CD4-positive, alpha-beta T cell treated with Interleukin-6 for 4 hours (primary cell): ENCODE data around the gene VSTM1.
"Not testable (repeated sequence)": the region's sequence is repeated elsewhere in the genome, so short reads cannot be mapped to it uniquely, and the experiment has no call there.

Source experiments
- DNase-seq: peaks from one replicate; pipeline ENCODE4 v3.0.0-alpha.2; 2020; ENCODE audit warnings: mixed read lengths

VSTM1 gene

DNA sequence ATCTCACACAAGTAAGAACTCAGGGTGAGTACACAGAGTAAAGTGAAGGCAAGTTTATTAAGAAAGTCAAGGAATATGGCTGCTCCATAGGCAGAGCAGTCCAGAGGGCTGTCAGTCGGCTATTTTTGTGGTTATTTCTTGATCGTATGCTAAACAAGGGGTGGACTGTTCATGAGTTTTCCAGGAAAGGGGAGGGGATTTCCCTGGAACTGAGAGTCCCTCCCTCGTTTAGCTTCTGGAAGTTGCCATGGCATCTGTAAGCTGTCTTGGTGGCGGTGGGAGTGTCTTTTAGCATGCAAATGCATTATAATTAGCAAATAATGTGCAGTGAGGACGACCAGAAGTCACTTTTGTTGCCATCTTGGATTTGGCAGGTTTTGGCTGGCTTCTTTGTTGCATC lies 5.8 kb upstream of the VSTM1 start:
- DNase-seq: no peak

DNA sequence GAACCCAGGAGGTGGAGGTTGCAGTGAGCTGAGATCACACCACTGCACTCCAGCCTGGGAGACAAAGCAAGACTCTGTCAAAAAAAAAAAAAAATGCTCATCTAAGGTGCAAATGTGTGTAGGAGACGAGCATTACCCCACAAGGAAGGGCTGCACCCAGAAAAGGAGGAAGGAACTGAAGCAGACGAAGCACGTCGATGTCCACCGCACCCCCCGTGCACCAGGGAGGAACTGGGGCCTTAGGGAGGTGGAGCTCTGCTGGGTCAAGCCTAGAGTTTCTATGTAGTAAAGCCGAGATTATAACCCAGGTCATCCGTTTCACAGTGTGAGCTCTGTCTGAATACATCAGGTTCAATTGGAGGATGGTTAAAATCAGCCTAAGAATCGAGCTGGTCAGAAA lies 1.1 kb downstream of the VSTM1 start:
- no peak for DNase-seq

DNA sequence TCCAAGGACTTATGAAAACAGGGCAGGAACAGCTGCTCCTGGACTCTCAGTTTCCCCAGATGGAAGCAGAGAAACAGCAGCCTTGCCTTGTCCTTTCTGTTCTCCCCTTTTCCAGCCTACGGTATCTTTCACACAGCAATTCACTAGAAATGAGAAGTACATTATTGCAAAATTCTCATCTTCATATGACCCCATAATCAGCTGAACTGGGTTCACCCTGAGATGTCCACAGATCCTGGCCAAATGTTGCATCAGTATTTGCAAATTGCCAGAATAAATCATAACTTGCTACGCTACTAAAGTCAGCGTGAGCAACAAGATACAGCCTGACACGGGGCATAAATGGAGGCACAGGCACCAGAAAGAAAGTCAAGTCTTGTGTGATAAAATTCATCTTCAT lies 16.1 kb downstream of the VSTM1 start:
- DNase-seq: no peak

GRCh38 chr19:54045771-54046170 lies 17.9 kb downstream of the VSTM1 start:
- DNase-seq: no peak

DNA sequence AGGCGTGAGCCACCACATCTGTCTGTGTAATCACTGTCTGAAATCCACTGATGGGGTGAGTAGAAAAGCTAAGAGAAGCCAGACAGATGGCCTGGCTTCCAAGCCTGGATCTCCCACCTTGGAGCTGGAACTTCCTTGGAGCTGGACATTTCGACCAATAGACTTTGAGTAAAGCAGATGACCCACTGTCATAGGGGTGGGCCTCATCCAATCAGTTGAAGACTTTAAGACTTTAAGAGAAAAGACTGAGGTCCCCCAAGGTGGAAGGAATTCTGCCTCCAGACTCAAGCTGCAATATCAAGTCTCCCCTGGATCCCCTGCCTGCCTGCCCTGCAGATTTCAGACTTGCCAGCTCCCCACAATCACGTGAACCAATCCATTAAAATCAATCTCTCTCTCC lies 20.7 kb downstream of the VSTM1 start:
- DNase-seq: no peak

DNA sequence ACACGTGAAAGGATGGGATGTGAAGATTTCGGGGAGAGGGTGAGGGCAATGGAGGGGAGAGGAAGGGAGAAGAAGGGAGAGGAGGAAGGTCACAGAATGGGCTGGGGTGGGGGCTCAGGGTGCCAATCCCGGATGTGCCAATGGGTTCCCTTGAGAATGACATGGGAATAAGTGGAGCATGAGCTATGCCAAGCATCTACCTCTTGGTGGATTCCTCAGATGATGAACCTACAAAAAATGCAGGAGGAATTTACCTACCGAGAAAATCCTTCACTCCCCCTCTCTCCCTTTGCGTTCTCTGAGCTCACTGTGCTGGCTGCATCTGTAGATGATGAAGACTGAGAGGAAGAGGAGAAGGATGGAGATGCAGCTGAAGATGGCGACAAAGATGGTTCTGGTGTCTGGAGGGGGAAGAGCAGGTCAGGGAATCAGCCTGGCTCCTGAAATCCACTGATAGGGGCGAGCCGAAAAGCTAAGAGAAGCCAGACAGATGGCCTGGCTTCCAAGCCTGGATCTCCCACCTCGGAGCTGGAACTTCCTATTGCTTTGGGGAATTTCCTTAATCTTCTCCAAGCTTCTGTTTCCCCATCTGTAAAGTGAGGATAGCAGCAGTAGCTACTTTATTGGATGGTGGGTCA lies 21.6 kb downstream of the VSTM1 start:
- no peak for DNase-seq

- no peak for DNase-seq
Measured at GRCh38 chr19:54040003-54040402, 23.7 kb downstream of the VSTM1 start.

GRCh38 chr19:54036542-54036941 lies 27.2 kb downstream of the VSTM1 start:
- not testable (repeated sequence) for DNase-seq

DNA sequence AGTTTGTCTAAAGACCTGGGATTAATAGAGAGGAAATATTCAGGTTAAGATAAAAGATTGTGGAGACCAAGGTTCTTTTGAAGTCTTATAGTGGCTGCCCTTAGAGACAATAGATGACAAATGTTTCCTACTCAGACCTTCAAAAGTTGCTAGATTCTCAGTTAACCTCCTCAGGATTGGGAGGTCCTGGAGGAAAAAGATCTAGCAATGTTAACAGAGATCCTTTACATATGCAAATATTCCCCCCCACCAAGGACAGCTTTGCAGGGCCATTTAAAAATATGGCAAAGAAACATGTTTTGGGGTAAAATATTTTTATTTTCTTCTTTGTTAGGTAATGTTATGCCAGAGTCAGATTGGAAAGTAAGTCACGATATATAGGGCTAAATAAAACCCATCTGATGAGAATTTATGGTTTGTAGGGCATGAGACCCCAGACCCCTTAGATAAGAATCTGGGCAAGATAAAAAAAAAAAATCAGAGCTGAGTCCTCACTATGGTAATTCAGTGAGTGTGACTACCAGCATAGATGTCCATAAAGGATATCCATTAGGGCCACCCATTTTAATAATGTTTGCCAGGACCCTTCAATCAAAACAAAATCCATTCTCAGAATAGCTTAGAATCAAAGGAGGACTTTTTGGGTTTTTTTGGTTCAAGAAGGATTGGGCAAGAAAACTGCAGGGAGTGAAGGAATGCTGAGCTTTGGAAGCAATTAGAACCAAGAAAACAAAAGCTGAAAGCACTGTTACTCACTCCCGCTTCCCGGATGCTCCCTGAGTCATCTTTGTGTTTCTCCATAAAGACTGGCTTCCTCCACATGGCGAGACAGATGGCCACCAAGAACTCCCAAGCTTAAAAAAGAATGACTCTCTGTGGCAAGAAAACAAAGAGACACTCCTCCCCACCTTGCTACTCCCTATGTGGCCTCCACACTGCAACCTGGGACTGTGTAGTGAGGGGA lies 28.2 kb downstream of the VSTM1 start:
- no peak for DNase-seq

DNA sequence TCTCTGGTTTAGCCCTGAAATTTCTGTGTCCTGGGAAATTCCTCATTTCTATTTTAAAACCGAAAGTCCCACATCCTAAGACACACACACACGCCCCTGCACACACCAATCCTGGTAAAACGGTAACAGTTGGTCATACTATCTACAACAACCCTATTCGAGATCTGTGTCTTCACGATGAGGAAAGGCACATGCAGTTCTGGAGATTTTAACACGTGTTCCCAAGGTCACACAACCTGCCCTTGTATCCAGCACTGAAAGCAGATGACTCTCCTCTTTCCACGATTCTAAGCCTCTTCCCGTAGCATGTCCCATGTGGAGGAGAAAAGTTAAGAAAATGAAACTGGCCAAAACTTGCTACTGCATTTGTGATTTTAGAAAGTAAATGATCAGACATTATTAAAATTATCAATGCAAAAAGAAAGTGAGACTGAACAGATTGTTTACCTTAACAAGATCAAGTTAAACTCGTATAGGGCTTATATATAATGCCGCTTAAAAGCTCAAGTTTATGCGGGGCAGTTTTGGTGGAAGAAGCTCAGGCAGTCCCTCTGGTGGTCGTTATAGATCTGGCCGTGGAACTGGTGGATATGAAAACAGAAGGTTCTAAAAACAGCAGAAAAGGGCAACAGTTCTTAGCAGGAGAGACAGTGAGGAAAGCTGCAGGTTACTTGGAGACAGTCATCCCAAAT lies 32.7 kb downstream of the VSTM1 start:
- DNase-seq: no peak

DNA sequence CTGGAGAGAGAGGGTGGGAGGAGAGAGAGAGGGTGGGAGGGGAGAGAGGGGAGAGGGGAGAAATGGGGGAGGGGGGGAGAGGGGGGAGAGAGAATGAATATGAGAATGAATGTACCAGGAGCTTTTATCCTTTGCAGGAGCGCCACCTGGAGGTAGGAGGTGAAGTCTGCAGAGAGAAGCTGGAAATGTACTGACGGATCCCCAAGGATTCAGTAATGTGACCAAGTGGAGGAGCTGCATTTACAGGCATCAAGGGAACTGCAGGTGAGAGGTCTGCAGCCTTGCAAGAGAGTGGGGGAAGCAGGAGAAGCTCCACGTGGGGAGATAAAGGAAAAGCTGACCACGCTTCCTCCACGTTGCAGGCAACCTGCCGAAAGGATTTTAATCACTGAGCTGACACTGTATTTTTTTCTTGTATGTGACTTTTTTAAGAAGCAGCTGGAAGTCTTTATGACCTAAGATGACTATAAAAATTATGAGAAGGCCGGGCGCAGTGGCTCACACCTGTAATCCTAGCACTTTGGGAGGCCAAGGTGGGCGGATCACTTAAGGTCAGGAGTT lies 33.7 kb downstream of the VSTM1 start:
- DNase-seq: peak; percentile 65

DNA sequence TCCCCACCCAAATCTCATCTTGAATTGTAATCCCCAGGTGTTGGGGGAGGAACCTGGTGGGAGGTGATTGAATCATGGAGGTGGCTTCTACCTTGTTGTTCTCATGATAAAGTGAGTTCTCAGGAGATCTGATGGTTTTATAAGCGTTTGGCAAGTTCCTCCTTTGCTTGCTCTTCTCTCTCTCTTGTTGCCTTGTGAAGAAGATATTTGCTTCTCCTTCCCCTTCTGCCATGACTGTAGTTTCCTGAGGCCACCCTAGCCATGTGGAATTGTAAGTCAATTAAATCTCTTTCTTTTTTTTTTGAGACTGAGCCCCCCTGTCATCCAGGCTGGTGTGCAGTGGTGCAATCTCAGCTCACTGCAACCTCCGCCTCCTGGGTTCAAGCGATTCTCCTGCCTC lies 34.4 kb downstream of the VSTM1 start:
- no peak for DNase-seq

DNA sequence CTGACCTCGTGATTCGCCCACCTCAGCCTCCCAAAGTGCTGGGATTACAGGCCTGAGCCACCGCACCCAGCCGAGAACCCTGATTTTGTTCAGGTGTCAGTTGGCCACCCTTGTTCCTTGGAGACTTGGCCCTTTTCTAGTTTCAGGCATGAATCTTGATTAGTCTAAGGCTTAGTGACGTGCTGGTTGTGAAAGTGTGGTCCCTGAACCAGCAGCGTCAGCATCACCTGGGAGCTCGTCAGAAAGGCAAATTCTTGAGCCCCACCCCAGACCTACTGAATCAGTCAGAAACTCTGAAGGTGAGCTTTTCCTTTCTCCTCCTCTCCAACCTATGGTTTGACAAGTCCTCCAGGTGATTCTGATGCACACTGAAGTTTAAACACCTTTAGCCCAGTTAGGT lies 37.0 kb downstream of the VSTM1 start:
- DNase-seq: no peak

DNA sequence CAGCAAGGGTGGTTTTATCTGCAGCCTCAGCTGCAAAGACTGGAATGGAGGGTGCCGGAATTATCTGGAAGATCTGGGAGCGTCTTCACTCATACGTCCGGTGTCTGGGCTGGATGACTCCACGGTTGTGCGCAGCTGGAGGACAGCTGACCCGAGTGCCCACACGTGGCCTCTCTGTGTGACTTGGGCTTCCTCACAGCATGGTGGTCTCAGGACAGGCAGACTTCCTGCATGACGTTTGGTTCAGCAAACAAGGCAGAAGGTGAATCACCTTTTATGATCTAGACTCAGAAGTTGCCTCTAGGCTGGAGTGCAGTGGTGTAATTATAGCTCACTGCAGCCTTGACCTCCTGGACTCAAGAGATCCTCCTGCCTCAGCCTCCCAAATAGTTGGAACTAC lies 39.0 kb downstream of the VSTM1 start:
- no peak for DNase-seq

DNA sequence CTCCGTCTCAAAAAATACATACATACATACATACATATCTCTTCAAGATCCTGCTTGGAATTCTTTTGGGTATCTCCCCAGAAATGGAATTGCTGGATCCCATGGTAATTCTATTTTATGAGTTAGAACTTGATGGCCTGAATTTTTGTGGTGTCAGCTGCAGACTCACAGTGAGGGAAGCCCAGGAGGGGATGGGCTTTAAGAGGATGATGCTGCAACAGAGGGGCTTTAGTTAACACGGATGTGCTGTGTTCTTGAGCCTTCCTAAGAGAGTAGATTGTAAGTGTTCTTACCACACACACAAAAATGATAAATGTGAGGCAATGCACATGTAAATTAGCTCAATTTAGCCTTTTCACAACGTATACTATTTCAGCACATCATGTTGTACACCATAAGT lies 40.5 kb downstream of the VSTM1 start:
- DNase-seq: no peak

GRCh38 chr19:54021932-54022331 lies 41.8 kb downstream of the VSTM1 start:
- DNase-seq: no peak

DNA sequence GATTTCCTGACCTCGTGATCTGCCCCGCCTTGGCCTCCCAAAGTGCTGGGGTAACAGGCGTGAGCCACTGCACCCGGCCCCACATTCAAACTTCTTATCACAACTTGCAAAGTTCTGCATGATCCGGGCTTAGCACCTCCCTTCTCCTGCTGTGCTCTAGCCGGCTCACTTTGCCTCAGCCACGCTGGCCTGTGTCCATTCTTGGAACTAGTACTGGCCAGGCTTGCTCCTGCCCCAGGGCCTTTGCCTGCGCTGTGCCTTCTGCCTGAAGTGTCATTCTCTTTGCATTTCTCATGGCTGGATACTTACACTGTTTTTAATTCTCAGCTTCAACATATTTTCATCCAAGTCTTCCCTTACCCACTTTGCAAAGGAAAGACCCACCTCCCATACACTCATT lies 42.3 kb downstream of the VSTM1 start:
- DNase-seq: no peak

GRCh38 chr19:54017261-54017660 lies 46.4 kb downstream of the VSTM1 start:
- DNase-seq: no peak

DNA sequence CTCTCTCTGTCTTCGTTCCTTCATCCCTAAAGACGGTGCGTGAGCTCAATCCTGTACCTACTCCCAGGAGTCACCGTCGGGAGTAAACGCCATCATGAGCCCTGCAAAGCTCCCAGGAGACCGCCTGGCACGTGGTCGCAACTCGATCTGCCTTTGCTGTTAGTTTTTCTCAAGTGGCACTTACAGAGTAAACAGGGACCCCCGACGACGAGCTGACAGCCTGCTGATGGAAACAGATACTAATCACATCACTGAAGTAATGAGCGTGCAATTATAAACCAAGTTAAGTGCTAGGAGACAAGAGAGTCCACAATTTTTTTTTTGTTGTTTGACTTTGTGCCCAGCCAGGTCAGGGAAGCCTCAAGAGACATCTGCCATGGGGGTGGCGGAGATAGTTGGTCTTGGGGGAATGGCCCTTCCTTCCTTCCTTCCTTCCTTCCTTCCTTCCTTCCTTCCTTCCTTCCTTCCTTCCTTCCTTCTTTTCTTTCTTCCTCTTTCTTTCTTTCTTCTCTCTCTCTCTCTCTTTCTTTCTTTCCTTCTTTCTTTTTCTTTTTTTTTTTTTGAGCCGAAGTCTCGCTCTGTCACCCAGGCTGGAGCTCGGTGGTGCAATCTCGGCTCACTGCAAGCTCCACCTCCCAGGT lies 48.7 kb downstream of the VSTM1 start:
- DNase-seq: no peak

DNA sequence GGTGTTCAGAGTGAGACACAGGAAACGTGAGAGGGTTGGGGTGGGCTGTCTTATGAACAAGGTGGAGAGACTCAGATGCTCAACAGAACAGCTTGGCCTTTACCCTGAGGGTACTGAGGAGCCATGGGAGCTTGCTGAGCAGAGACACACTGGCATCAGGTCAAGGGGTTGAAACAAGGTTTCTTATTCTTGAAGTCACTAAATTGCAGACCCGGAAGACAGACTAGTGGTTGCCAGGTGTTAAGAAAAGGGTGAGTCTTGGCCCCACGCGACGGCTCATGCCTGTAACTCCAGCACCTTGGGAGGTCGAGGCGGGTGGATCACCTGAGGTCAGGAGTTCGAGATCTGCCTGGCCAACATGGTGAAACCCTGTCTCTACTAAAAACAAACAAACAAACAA lies 49.8 kb downstream of the VSTM1 start:
- DNase-seq: no peak

DNA sequence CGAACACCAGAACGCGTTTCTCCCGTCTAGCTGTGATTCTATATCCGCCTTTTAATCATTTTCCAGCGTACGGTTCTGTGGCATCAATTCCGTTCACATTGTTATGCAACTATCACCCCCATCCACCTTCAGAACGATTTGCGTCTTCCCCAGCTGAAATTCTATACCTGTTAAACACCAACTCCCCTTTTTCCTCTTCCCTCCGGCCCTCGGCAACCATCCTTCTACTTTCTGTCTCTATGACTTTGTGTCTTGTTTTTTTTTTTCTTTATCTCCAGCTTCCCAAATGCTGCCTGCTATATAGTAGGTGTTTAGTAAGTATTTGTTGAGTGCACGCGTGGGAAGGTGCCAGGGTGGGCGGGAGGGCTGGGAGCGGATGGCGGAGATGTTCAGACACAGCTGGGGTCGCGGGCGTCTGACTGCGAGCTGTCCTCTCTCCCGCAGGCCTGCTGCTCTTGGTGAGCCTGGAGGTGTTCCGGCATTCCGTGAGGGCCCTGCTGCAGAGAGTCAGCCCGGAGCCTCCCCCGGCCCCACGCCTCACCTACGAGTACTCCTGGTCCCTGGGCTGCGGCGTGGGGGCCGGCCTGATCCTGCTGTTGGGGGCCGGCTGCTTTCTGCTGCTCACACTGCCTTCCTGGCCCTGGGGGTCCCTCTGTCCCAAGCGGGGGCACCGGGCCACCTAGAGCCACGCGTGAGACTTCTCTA lies 52.0 kb downstream of the VSTM1 start:
- no peak for DNase-seq

DNA sequence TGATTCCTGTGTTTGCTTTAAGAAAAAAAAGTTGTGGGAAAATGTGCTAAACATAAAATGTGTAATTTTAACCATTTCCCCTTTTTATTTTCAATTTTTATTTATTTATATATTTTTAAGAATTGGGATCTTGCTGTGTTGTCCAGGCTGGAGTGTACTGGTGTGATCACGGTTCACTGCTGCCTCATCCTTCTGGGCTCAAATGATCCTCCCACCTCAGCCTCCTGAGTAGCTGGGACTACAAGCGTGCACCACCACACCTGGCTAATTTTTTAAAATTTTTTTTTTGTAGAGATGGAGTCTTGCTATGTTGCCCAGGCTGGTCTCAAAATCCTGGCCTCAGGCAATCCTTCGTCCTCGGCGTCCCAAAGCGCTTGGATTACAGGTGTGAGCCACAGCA lies 53.2 kb downstream of the VSTM1 start:
- DNase-seq: no peak
